ENCODE measurements around the gene MYEOV.

MYEOV gene

DNA sequence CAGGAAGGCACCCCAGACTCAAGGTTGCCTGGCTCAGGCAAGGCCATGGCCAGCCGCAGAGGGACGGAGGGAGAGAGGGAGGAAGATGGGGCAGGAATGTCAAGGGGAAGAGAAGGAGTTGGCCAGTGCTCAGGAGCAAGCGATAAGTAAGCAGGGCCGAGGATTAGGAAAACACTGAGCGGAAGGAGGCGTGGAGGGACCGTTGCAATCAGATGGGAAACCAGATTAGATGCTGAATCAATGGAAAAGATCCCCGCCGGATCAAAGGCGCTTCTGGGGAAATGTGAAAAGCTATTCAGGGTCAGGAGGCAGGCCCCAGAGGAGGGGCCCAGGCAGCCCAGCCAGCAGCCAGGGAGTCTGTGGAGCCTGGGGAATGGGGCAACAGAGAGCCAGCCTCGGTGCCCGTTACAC is 26.6 kb upstream of the MYEOV start:
- no peak for DNase-seq

DNA sequence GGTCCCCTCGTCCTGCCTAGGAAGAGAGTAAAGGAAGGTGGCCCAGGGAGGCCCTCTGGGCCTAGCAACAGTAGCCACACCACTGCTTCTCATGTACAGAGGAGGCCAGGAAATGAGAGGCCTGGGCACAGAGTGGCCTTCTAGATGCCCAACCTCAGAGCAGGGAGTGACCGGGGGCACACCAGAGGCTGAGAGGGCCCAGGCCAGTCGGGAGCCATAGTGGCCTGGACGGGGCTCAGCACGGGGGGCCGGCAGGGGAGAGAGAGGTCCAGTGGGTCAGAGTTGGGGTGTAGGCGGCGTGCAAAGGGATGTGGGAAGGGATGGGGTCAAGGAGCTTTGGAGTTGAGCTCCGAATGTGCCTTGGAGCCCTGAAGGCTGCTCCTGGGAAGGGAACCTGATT is 25.0 kb upstream of the MYEOV start:
- no peak for DNase-seq

- DNase-seq: no peak
Measured at GRCh38 chr11:69269388-69269787, 24.6 kb upstream of the MYEOV start.

- no peak for DNase-seq
Measured at GRCh38 chr11:69269926-69270697, 23.8 kb upstream of the MYEOV start.

GRCh38 chr11:69270941-69271340 is 23.0 kb upstream of the MYEOV start:
- no peak for DNase-seq

- DNase-seq: no peak
Measured at GRCh38 chr11:69272055-69272454, 21.9 kb upstream of the MYEOV start.

DNA sequence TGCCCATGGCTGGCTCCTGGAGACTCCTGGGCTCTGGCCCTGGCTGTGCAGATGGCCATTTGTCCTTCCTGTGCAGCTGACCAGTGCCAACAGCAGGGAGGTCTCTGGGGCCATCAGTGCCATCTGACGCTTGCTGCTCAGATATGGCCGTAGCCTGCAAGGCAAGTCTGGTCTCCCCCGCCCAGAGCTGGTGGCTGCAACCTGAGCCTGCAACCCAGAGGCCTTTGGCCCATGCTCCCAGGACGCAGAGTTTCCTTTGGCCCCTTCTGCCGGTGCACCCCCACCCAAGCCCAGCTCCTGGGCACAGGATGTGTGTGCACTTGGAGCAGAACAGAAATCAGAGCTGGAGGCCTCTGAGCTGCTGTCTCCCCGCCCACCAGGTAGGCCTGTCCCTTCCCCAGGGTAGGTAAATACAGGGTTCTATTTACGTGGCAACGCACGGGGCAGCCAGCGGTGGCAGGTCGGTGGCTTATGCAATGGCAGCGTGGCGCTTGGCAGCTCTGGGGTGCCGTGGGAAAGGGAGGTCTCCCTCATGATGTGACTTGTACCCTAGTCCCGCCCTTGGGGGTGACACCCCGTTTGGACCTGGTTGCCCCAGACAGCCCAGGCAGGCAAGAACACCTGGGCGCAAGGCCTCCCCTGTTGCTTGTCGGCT is 21.0 kb upstream of the MYEOV start:
- no peak for DNase-seq

DNA sequence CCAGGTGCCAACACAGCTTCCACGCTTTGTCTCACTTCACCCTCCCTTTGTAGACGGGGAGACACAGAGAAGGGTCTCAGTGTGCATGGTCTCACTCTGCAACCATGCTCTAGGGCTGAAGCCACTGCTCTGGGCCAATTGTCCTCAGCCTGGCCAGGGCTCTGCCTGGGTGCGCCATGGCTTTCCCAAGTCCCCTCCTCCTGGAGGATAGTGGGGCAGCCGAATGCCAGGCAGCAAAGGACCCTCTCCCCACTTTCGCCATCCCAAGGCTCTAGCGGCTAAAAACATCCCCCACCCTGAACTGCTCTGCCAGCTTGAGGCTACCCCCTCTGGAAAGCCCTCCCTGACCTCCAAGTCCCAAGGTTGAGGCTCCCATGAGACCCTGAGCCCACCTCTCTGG is 20.4 kb upstream of the MYEOV start:
- DNase-seq: no peak

DNA sequence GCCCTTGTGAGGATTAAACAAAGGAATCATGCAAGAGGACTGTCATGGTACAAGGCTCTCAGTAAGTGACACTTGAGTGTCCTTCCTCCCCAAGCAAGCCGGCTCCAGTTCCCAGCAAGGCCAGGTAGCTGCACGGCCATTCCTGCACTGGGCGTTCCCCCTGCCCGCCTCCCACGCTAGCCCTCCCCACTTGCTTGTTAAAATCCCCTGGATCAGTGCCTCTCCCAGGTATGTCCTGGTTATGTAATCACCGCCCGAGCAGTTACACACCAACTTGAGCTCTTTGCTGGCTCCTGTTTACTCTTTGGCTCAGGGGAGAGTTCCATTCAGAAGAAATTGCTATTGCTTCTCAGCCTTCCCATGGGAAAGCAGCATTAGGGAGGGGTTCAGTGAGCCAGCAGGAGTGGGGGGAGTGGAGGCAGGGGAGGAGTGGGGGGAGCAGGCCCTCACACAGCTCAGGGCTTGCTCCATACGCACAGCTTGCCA is 19.4 kb upstream of the MYEOV start:
- no peak for DNase-seq

GRCh38 chr11:69275178-69275577 is 18.8 kb upstream of the MYEOV start:
- DNase-seq: no peak

- DNase-seq: no peak
Measured at GRCh38 chr11:69276165-69276564, 17.8 kb upstream of the MYEOV start.

GRCh38 chr11:69277074-69277809 is 16.7 kb upstream of the MYEOV start:
- DNase-seq: no peak

DNA sequence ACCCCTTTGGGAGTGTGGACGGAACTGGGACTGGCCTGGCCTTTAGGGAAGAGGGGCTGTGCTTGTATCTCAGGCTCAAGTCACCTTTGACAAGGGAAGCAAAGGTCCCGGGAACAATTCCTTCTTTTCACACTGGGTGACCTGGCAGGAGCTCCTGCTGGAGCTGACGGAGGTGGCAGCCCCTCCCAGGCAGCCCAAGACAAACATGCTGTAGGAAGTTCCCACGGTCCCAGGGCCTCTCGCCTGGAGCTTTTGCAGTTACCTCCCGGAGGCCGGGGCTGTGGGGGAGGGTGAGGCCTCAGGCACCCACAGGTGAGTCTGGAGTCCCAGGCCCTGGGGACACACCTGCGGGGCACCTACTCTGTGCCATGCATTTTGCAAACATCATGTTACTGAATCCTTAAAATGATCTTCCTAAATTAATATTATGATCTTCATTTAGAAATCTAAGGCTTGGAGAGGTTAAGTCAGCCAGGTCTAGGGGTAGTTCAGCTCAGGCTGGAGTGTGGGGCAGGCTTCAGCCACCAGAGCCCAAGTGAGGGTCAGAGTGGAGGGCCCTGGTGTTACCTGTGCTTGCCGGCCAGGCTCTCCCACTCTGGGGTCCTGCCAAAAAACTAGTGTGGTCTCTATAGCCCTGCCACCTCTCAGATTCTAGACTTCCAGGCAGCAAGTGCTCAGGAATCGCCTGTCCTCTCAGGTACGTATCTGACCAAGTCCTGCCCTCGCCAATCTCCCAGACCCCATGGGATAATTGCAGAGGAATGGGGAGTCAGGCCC is 15.7 kb upstream of the MYEOV start:
- DNase-seq: no peak

GRCh38 chr11:69280451-69280850 is 13.5 kb upstream of the MYEOV start:
- no peak for DNase-seq

DNA sequence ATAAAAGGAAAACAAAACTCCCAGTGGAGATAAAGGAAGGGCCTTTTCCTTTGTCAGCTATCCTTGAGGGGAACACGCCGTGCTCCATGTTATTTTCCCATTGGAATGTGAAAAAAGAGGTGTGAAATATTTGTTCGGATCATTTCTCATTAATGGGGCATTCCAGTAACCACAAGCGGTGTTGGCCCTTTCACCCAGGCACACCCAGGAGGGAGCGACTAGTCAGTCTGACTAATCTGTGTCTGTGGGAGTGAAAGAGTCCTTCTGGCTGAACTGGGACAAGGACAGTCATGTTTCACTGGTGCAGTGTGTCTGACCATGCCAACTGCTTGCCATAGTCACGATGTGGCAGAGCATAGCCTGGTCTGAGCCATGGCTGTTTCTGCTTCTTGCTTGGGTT is 13.0 kb upstream of the MYEOV start:
- DNase-seq: no peak

DNA sequence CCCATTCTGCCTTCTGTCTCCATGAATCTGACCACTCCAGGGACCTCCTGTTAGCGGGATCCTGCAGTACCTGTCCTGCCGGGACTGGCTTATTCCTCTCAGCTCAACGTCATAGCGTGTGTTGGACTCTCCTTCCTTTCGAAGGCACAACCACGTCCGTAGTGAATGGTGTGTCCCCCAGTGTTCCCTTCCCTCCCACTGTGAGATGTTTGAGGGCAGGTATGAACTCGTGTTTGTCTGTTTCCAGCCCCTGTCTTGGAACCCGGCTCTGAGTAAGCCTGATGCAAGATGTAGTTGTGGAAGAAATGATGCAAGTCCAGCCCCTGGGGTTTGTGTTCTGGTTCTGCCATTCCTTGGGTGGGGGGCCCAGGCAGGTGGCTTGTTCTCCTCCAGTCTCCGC is 10.5 kb upstream of the MYEOV start:
- no peak for DNase-seq

DNA sequence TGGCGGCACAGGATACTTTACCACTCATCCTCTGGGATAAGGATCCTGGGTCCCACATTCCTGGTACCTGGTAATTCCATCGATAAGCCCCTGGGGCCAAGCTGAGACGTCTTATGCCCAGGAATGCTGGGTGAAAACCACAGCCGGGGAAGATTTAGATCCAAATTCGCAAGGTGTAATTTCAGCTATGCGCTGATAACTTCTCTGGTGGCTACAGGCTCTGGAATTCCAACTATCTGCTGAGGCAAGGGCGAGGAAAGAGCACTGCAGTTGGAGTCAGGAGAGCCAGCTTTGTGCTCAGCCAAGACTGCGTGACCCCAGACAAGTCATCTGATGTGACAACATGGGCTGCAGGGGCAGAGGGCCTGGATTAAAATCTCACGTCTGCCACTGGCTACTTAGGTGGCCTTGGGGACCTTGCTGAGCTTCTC is 9.9 kb upstream of the MYEOV start:
- no peak for DNase-seq

DNA sequence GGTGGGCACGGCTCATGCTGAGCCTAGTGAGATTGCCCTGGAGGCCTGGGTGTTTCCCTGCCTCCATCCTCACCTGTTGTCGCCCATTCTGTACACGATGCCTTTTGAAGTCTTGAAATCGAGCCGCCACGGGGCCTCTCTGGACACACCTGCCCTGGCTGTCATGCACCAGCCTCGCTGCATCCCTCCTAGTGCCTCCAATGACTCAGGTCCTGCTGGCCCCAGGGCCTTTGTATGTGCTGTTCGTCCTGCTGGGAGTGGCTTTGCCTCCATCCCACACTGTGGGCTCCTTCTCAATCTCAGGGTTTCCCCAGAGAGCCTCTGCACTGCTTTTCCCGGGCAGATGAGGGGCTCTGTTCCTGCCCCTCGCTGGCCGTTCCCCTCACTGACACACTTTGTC is 8.9 kb upstream of the MYEOV start:
- no peak for DNase-seq

- no peak for DNase-seq
Measured at GRCh38 chr11:69285766-69286165, 8.2 kb upstream of the MYEOV start.

GRCh38 chr11:69286374-69287371 is 7.3 kb upstream of the MYEOV start:
- no peak for DNase-seq

DNA sequence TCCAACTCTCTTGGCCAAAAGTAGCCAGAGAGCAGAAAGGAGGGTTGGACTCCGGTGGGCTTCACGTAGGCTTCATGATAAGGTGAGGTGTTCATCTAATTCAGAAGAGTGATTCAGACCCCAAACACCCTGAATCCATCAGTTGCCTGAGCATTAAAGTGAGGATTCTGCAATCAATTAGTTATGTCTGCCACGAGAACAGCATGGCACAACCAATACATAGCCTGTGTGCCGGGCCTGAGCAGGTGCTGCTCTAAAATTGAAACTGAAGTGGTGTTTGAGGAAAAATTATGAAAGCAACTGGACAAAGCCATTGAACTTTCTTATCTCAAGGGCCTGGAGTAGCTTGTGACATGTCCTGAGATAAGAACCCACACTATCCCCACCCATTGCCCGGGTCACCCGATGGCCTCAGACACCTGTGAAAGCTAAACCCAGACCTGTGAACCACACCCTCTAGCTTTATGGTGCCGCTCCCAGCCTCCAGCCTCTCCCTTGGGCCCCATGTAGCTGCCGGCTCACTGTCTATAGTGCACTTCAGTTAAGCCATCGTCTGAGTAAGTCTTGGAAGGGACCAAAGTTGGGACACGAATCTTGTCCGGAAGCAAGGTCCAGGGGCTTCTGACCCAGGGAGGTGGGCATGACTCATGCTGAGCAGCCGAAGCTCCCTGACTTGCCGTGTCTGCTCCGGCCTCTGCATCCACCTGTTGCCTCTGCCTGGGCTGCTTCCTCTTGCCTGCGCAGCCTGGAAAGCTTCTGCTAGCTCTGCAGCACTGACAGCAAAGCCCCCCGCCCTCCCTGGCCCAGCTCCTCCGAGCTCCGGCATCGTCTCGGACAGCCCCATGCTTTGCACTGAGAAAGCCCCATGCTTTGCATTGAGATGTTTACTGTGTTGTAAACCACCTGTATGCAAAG is 5.7 kb upstream of the MYEOV start:
- no peak for DNase-seq
